ENCODE data around the gene LIPC. TPM values are rescaled to one million over a fixed set of nuclear protein-coding genes. Genes with fewer than 3 reads are reported as not detected.

Gene LIPC
- total and polyA plus RNA-seq, 8 donors: 0.23 to 7.5 (median 0.76) TPM; not detected in 4

DNA sequence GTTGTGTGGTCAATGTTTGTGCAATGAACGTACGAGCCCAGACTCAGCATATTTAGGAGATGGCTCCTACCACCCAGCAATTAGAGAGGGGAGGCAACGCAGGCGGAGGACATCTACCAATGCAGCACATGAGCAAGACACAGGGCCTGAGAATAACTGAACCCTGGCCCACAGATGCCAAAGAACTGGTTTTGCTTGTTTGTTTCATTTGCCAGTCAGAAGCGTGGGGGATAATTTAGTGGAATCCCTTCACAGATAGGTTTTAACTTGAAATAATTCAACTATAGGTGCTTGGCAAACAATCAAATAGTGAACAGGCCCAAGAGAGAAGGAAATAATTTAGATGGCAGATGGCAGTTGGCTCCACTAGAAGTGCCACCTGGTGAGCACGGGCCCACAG is 54.8 kb downstream of the LIPC start:
- peaks cover 0 to 8% (median 0%) of the 10 kb centered on the region in 4 donors for H3K4me1 ChIP-seq
- WGBS, 5 donors: 90 to 96% (median 94%) methylated on average over 6 of the region's 6 CpGs
- peaks cover 4 to 12% (median 9%) of the 10 kb centered on the region in 4 donors for H3K9me3 ChIP-seq
- no peak for TF ChIP-seq EP300 (IDR thresholded peaks at IDR 0.05)
- no peak for TF ChIP-seq POLR2AphosphoS5 (IDR thresholded peaks at IDR 0.05)
- no peak for TF ChIP-seq POLR2A (IDR thresholded peaks at IDR 0.05)
- TF ChIP-seq, protein P1, sequence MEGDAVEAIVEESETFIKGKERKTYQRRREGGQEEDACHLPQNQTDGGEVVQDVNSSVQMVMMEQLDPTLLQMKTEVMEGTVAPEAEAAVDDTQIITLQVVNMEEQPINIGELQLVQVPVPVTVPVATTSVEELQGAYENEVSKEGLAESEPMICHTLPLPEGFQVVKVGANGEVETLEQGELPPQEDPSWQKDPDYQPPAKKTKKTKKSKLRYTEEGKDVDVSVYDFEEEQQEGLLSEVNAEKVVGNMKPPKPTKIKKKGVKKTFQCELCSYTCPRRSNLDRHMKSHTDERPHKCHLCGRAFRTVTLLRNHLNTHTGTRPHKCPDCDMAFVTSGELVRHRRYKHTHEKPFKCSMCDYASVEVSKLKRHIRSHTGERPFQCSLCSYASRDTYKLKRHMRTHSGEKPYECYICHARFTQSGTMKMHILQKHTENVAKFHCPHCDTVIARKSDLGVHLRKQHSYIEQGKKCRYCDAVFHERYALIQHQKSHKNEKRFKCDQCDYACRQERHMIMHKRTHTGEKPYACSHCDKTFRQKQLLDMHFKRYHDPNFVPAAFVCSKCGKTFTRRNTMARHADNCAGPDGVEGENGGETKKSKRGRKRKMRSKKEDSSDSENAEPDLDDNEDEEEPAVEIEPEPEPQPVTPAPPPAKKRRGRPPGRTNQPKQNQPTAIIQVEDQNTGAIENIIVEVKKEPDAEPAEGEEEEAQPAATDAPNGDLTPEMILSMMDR (IDR thresholded peaks at IDR 0.05): no peak
- H3K4me3 ChIP-seq: no peak overlapping the region
- intact Hi-C loops (cut with DNase I; ENCODE audit: low total_unique reads): no loop called here
- H3K27ac ChIP-seq: no peak overlapping the region
- no peak for DNase-seq
- H3K27me3 ChIP-seq: no peaks in the 10 kb centered on the region
- no peaks in the 10 kb centered on the region for H3K36me3 ChIP-seq

DNA sequence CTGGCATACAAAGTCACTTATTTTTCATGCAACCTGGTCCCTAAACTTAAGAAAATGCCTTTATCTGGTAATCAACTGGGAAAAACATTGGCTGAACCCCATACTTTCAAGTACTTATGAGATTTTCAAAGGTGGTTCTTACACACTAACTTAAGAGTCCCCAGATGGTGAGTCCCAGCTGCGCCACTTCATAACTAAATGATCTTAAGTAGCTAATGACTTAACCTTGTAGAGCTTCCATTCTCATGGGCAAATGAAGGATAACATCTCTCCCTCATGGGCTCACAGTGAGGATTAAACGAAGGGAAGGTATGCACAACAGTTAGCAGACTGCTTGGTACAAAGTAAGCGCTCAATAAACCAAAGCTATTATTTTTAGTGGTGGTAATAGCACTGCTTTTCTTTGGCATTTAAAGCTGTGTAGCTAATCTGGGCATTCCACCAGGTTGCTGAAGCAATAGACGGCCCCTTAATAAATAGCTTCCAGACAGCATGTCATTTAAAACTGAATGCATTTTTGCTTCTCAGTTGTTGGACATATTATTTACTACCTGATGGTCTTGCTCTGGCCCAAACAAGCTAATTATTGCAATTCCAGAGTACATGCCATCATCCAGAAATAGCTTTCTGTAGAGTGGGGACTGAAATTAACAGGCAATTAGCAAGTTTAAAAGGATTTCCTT is 55.4 kb downstream of the LIPC start:
- no peak for TF ChIP-seq POLR2AphosphoS5 (IDR thresholded peaks at IDR 0.05)
- no peak for TF ChIP-seq POLR2A (IDR thresholded peaks at IDR 0.05)
- TF ChIP-seq, protein P1 (IDR thresholded peaks at IDR 0.05): no peak
- TF ChIP-seq EP300 (IDR thresholded peaks at IDR 0.05): no peak
- intact Hi-C loops (cut with DNase I; ENCODE audit: low total_unique reads): no loop called here
- Histone ChIP-seq H3K36me3 (no peaks in the 10 kb centered on the region), H3K27ac (no peak overlapping the region), H3K4me1 (peaks cover 0 to 8% (median 0%) of the 10 kb centered on the region in 4 donors), H3K27me3 (no peaks in the 10 kb centered on the region), H3K9me3 (peaks cover 4 to 12% (median 9%) of the 10 kb centered on the region in 4 donors), H3K4me3 (no peak overlapping the region)
- no peak for DNase-seq
- WGBS, 5 donors: 85 to 97% (median 96%) methylated on average over 4 of the region's 4 CpGs

DNA sequence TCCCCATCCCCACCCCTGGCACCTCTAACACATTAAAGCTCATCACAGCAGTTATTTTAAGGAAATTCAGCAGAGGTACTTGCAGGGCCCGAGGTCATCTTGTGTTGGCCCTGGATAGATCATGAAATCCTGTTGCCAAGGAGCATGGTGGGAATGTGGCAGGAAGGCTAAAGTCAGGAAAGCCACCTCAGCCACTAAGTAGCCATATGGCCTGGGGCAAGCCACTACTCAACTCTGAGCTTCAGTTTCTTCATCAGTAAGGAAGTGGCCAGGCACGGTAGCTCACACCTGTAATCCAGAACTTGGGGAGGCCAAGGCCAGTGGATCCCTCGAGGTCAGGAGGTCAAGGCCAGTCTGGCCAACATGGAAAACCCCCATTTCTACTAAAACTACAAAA is 55.9 kb downstream of the LIPC start:
- intact Hi-C loops (cut with DNase I; ENCODE audit: low total_unique reads): no loop called here
- no peak for TF ChIP-seq POLR2A (IDR thresholded peaks at IDR 0.05)
- TF ChIP-seq POLR2AphosphoS5 (IDR thresholded peaks at IDR 0.05): no peak
- TF ChIP-seq, protein P1 (IDR thresholded peaks at IDR 0.05): no peak
- no peak for TF ChIP-seq EP300 (IDR thresholded peaks at IDR 0.05)
- DNase-seq: no peak
- Histone ChIP-seq H3K9me3 (peaks cover 4 to 12% (median 9%) of the 10 kb centered on the region in 4 donors), H3K4me1 (peaks cover 0 to 8% (median 0%) of the 10 kb centered on the region in 4 donors), H3K27ac (no peak overlapping the region), H3K4me3 (no peak overlapping the region), H3K36me3 (no peaks in the 10 kb centered on the region), H3K27me3 (no peaks in the 10 kb centered on the region)
- WGBS, 5 donors: 49 to 68% (median 60%) methylated on average over 3 of the region's 3 CpGs

DNA sequence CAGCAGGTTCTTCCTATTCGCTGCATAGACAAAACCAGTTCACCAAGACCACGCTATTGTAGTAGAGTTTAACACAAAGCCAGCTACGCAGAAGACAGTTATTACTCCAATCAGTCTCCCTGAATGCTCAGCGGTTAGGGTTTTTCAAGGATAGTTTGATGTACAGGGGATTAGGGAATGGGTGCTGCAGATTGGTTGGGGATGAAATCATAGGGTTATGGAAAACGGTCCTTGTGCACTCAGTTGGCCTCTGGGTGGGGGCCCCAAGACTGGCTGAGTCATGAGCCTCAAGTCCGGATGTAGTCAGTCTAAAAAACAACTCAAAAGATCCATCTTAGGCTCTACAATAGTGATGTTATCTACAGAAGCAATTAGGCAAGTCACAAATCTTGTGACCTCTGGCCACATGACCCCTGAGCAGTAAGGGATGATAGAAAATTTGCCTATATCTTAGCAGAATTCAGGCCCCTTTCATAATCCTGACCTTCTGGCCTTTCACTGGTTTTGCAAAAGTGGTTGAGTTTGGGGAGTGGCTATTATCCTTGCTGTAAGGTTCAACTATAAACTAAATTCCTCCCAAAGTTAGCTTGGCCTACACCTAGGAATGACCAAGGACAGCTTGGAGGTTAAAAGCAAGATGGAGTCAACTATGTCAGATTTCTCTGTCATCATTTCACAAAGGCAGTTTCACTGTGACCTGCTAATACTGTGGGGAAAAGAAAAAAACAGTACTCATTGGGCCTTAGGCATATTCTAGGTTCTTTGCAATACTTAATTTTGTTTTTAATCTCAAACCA is 57.7 kb downstream of the LIPC start:
- no peak for TF ChIP-seq POLR2A (IDR thresholded peaks at IDR 0.05)
- no peak for TF ChIP-seq POLR2AphosphoS5 (IDR thresholded peaks at IDR 0.05)
- TF ChIP-seq, protein P1 (IDR thresholded peaks at IDR 0.05): no peak
- TF ChIP-seq EP300 (IDR thresholded peaks at IDR 0.05): no peak
- Histone ChIP-seq H3K9me3 (peaks cover 4 to 12% (median 9%) of the 10 kb centered on the region in 4 donors), H3K27ac (no peak overlapping the region), H3K4me3 (no peak overlapping the region), H3K4me1 (peaks cover 0 to 7% (median 0%) of the 10 kb centered on the region in 4 donors), H3K27me3 (no peaks in the 10 kb centered on the region), H3K36me3 (no peaks in the 10 kb centered on the region)
- no peak for DNase-seq
- 92 to 96% (median 95%) methylated on average over 6 of the region's 6 CpGs for WGBS, 5 donors
- intact Hi-C loops (cut with DNase I; ENCODE audit: low total_unique reads): no loop called here

Data from stomach (tissue), 9 donors.